ENCODE measurements around the gene ESPNL.

DNA sequence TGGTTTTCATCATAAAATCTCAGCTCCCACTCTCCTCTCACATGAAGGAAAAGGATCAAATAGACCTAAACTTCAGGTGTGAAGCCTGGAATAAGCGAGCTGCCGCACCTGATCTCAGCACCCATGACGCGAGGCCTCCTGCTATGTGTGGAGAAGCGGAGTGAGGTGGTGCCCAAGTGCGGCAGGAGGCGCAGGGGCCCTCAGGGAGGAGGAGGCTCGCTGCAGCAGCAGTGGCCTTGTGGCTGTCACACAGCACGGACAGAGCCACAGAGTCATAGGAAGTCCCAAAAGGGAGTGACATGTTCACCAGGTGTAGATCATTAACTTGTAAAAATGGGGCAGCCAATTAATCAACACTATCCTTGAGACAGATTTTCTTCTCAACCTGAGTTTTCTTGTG, 30.3 kb upstream of the ESPNL start:
- TF ChIP-seq POLR2A (IDR thresholded peaks at IDR 0.05): no peak
- TF ChIP-seq, protein P1, sequence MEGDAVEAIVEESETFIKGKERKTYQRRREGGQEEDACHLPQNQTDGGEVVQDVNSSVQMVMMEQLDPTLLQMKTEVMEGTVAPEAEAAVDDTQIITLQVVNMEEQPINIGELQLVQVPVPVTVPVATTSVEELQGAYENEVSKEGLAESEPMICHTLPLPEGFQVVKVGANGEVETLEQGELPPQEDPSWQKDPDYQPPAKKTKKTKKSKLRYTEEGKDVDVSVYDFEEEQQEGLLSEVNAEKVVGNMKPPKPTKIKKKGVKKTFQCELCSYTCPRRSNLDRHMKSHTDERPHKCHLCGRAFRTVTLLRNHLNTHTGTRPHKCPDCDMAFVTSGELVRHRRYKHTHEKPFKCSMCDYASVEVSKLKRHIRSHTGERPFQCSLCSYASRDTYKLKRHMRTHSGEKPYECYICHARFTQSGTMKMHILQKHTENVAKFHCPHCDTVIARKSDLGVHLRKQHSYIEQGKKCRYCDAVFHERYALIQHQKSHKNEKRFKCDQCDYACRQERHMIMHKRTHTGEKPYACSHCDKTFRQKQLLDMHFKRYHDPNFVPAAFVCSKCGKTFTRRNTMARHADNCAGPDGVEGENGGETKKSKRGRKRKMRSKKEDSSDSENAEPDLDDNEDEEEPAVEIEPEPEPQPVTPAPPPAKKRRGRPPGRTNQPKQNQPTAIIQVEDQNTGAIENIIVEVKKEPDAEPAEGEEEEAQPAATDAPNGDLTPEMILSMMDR (IDR thresholded peaks at IDR 0.05 in 8 of 11, conservative IDR thresholded peaks at IDR 0.05 in 3 of 11): no peak

Measured in spleen (tissue), 7 donors.